Measurements from ENCODE around the gene NRXN2. TPM values are rescaled to one million over a fixed set of nuclear protein-coding genes. Genes with fewer than 3 reads are reported as not detected.

NRXN2 gene
- total RNA-seq, 1 donor from 2014 or later = not detected

DNA sequence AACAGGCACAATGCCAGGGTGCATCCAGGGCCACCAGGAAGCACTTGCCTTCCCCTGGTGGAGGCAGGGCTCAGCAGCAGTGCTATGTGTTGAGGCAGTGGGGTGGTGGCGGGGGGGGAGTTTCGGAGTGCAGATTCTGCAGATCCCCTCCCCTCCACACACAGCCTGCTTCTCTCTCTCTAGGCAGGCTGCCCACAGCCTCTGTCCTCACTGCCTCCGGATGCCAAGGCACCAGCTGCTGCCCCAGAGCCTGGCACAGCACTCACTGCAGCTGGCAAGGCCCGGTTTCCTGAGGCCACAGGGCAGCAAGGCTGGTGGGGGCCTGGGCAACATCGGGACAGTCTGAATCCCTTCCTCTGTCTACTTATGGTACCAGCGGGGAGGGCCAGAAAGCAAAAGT lies 35.8 kb downstream of the NRXN2 start:
- DNase-seq (ENCODE audit: low read depth) (no peak), FAIRE-seq (no peak)
- Histone ChIP-seq H3K36me3 (ENCODE audit: control insufficient read depth, insufficient read depth, low read length) (no peaks in the 10 kb centered on the region), H3K27me3 (ENCODE audit: control insufficient read depth, insufficient read depth, low read length) (peaks cover 7% of the 10 kb centered on the region), H3K4me3 (ENCODE audit: low read depth, low read length) (no peak overlapping the region)
- TF ChIP-seq, protein P1, sequence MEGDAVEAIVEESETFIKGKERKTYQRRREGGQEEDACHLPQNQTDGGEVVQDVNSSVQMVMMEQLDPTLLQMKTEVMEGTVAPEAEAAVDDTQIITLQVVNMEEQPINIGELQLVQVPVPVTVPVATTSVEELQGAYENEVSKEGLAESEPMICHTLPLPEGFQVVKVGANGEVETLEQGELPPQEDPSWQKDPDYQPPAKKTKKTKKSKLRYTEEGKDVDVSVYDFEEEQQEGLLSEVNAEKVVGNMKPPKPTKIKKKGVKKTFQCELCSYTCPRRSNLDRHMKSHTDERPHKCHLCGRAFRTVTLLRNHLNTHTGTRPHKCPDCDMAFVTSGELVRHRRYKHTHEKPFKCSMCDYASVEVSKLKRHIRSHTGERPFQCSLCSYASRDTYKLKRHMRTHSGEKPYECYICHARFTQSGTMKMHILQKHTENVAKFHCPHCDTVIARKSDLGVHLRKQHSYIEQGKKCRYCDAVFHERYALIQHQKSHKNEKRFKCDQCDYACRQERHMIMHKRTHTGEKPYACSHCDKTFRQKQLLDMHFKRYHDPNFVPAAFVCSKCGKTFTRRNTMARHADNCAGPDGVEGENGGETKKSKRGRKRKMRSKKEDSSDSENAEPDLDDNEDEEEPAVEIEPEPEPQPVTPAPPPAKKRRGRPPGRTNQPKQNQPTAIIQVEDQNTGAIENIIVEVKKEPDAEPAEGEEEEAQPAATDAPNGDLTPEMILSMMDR (IDR thresholded peaks at IDR 0.05; ENCODE audit: insufficient read depth, low read length, severe bottlenecking) = no peak

DNA sequence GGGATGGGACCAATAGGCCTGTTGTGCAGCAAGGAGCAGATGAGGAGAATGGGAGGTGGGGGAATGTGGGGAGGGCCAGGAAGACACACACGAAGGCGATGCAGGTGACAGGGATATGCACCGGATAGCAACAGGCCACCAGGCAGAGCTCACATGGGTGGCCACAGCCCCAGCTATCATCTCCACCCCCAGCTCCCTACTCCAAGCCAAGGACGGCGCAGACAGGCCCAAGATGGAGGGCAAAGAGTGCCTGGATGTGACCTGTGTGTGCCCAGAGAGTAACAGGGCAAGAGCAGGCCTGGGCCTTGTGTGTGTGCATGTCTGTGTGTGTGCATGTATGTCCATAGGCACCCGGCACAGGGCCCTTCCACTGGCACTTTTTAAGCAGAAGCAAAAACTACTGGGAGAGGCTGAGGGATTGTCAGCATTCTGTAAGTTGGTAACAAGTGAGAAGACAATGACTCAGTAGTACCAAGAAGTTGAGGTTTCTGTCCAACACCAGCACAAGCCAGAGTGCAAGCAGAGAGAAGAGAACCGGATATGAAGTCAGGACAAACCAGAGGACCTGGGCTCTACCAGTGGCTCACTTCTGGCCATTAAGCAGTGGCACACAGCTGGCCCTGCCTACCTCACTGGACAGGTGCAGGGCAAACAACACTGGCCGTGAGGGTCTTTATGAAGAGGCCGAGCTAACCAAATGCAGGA lies 36.4 kb downstream of the NRXN2 start:
- TF ChIP-seq, protein P1 (IDR thresholded peaks at IDR 0.05; ENCODE audit: insufficient read depth, low read length, severe bottlenecking) = no peak
- H3K36me3 ChIP-seq (ENCODE audit: control insufficient read depth, insufficient read depth, low read length) = no peaks in the 10 kb centered on the region
- no peak for FAIRE-seq
- no peak for DNase-seq (ENCODE audit: low read depth)
- peaks cover 5% of the 10 kb centered on the region for H3K27me3 ChIP-seq (ENCODE audit: control insufficient read depth, insufficient read depth, low read length)
- H3K4me3 ChIP-seq (ENCODE audit: low read depth, low read length) = no peak overlapping the region

DNA sequence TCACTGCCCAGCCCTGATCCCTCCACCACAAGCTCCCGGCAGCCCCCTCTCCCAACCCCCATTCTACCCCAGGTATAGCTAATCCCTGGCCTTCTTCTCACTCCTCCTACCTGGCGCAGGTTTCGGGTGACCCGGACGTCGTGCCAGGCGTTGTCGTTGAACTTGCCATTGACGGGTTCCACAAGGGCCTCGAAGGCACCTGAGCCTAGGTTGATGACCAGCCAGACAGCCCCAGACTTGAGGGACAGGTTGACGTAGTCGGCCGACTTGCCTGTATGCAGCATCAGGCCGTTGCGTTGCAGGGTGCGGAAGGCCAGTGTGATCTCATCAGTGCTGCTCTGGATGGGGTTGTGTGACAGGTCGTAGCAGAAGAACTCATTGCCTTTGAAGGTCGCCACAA lies 37.5 kb downstream of the NRXN2 start:
- TF ChIP-seq, protein P1 (IDR thresholded peaks at IDR 0.05; ENCODE audit: insufficient read depth, low read length, severe bottlenecking) = no peak
- FAIRE-seq = no peak
- Histone ChIP-seq H3K27me3 (ENCODE audit: control insufficient read depth, insufficient read depth, low read length) (peaks cover 3% of the 10 kb centered on the region), H3K36me3 (ENCODE audit: control insufficient read depth, insufficient read depth, low read length) (no peaks in the 10 kb centered on the region), H3K4me3 (ENCODE audit: low read depth, low read length) (no peak overlapping the region)
- no peak for DNase-seq (ENCODE audit: low read depth)

DNA sequence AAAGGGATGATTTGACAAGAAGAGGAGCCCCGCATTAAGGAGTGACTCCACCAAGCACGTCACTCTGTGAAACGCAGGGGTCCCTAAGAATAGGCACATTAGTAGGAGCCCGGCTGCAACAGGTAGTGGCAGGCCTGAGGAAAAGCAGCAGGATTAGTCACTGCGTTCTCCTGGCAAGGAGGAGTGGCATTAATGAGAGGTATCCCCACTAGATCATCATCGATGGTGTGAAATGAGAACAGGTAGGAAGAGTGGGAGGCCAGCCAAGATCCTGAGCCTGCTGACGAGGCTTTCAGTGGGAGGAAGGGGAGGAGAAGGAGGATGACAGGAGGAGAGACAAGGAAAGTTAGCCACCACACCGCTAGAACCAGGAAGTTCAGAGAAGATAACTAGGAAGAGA lies 38.6 kb downstream of the NRXN2 start:
- peak; percentile 99 for DNase-seq (ENCODE audit: low read depth)
- no peaks in the 10 kb centered on the region for H3K27me3 ChIP-seq (ENCODE audit: control insufficient read depth, insufficient read depth, low read length)
- TF ChIP-seq, protein P1 (IDR thresholded peaks at IDR 0.05; ENCODE audit: insufficient read depth, low read length, severe bottlenecking) = no peak
- no peaks in the 10 kb centered on the region for H3K36me3 ChIP-seq (ENCODE audit: control insufficient read depth, insufficient read depth, low read length)
- FAIRE-seq = peak; percentile 97
- H3K4me3 ChIP-seq (ENCODE audit: low read depth, low read length) = no peak overlapping the region

DNA sequence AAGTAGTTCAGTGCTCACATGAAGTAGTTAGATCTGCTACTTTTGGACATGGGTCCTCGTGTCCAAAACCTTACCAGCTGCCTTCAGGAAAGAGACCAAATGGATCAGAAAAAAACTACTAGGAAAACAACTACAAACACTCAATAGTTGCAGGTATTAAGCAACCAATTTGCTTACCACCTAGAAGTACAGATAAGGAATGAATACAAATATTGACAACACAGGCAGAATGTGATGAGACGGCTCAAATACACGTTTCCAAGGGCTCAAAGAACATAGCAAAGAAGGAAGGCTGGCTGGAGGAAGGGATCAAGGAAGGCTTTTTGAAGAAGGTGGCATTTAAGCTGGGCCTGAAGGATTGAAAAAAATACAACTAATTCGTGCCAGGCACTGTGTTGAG lies 41.8 kb downstream of the NRXN2 start:
- H3K4me3 ChIP-seq (ENCODE audit: low read depth, low read length) = no peak overlapping the region
- DNase-seq (ENCODE audit: low read depth) = no peak
- peaks cover 14% of the 10 kb centered on the region for H3K27me3 ChIP-seq (ENCODE audit: control insufficient read depth, insufficient read depth, low read length)
- TF ChIP-seq, protein P1 (IDR thresholded peaks at IDR 0.05; ENCODE audit: insufficient read depth, low read length, severe bottlenecking) = no peak
- H3K36me3 ChIP-seq (ENCODE audit: control insufficient read depth, insufficient read depth, low read length) = no peaks in the 10 kb centered on the region
- no peak for FAIRE-seq

DNA sequence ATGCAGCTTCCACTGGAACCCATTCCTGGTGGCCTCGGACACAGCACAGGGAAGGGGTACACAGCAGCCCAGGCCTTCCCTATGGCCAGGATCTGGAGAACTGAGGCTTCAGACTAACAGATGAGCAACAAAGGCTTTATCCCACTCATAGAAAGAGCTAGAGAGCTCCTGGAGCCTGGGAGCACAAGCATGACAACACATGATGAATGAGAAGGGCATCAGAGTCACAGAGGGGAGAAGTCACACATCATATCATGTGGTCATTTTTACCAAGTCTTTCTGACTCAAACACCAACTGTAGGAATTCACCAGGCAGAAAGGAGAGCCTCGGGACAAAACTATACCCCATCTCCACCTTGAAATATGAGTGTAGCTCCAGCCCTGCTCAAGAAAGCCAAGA lies 43.2 kb downstream of the NRXN2 start:
- FAIRE-seq (no peak), DNase-seq (ENCODE audit: low read depth) (no peak)
- TF ChIP-seq, protein P1 (IDR thresholded peaks at IDR 0.05; ENCODE audit: insufficient read depth, low read length, severe bottlenecking) = no peak
- no peaks in the 10 kb centered on the region for H3K36me3 ChIP-seq (ENCODE audit: control insufficient read depth, insufficient read depth, low read length)
- H3K27me3 ChIP-seq (ENCODE audit: control insufficient read depth, insufficient read depth, low read length) = peaks cover 15% of the 10 kb centered on the region
- no peak overlapping the region for H3K4me3 ChIP-seq (ENCODE audit: low read depth, low read length)

Measured in bronchial epithelial cell (primary cell).